Astrocyte (in vitro differentiated cells and primary cell): ENCODE measurements around the gene ISY1.

Experiments used
- CTCF ChIP-seq: IDR thresholded peaks from 2 replicates; pipeline ENCODE4 v1.5.1; 2011; ENCODE audit warnings: low read depth, mild to moderate bottlenecking, inconsistent platforms, low read length, moderate library complexity; ENCODE audit not compliant: insufficient read depth
- EZH2 ChIP-seq: IDR thresholded peaks from 2 replicates; pipeline ENCODE4 v1.6.1; 2012; ENCODE audit warnings: mild to moderate bottlenecking, low read length, inconsistent platforms; ENCODE audit not compliant: insufficient read depth

- TF ChIP-seq EZH2 (no peak), CTCF (no peak)
Measured at GRCh38 chr3:129144786-129145185, 16.1 kb downstream of the ISY1 start.
